ENCODE measurements around the gene PAX5. TPM values are rescaled to one million over a fixed set of nuclear protein-coding genes. Genes with fewer than 3 reads are reported as not detected.

The PAX5 gene
- total RNA-seq = not detected in 2 replicates

GRCh38 chr9:37033682-37034304 is at the start of gene PAX5:
Gene PAX5, minus strand, starts transcription at chr9:37034268. Its CDS starts 237 bp downstream, at chr9:37034031.

Small RNAs within 50 kb of the gene (small RNA-seq; reads per million reads assigned to genes)
- gene MIR4475 (0.14 reads per million), gene MIR4476 (not detected), gene MIR4540 (not detected)

Other genes with a start within 250 kb of the PAX5 start
- gene ZCCHC7, start 86.3 kb upstream of the PAX5 start, total RNA-seq = 23.1 and 25.2 TPM in 2 replicates

Measured in subcutaneous preadipocyte (primary cell).